ENCODE results near the gene MAPRE3. TPM values are rescaled to one million over a fixed set of nuclear protein-coding genes. Genes with fewer than 3 reads are reported as not detected.

The MAPRE3 gene
- polyA plus RNA-seq, 2 donors: 7.4 to 13.4 TPM

DNA sequence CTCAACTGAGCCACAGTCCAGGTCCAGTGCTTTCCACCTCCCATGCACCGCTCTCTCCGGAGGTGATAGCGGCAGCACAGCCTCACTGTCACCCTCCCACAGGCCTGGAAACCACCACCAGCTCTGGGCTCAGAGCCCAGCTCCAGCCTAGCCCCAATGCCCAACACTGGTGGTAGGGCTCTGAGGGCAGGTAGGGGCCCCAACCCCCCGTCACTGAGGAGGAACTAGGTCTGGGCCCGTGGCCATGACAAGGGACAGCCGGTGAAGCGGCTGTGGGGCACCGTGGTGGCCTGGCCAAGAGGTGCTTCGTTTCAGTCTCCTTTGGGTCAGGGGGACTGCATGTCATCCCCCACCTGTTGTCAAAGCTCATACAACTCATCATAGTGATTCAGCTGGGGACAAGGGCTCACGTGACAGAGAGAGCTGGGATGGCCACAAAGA is 56.8 kb downstream of the MAPRE3 start:
- Histone ChIP-seq H3K4me3 (ENCODE audit: low read depth in 1 of 2, low read length in 2 of 2) (no peak overlapping the region), H3K27me3 (ENCODE audit: control insufficient read depth in 1 of 2, insufficient read depth in 2 of 2, low read length in 2 of 2) (no peaks in the 10 kb centered on the region), H3K27ac (ENCODE audit: low read depth in 2 of 2, low read length in 1 of 2) (no peak overlapping the region), H3K9me3 (ENCODE audit: control insufficient read depth in 2 of 2, insufficient read depth in 1 of 2, low read depth in 1 of 2, low read length in 1 of 2) (no peaks in the 10 kb centered on the region), H3K4me1 (ENCODE audit: control insufficient read depth in 2 of 2, insufficient read depth in 2 of 2, low read length in 1 of 2) (peaks cover 0 to under 1% of the 10 kb centered on the region in 2 donors), H3K36me3 (ENCODE audit: control insufficient read depth in 2 of 2, insufficient read depth in 2 of 2, low read length in 1 of 2) (peaks cover 8 to 18% of the 10 kb centered on the region in 2 donors)
- 88 to 92% methylated on average over 10 of the region's 10 CpGs for WGBS, 2 donors

DNA sequence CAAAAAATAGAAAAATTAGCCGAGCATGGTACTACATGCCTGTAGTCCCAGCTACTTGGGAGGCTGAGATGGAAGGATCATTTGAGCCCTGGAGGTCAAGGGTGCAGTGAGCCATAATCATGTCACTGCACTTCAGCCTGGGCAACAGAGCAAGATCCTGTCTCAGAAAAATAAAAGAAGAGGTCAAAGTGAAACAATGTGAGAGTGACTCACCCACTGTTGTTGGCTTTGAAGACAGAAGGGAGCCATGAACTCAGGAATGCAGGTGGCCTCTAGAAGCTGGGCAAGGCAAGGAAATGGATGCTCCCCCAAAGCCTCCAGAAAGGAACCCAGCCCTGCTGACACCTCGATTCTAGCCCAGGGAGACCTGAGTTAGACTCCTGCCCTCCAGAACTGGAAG is 58.6 kb downstream of the MAPRE3 start:
- Histone ChIP-seq H3K4me3 (ENCODE audit: low read depth in 1 of 2, low read length in 2 of 2) (no peak overlapping the region), H3K9me3 (ENCODE audit: control insufficient read depth in 2 of 2, insufficient read depth in 1 of 2, low read depth in 1 of 2, low read length in 1 of 2) (no peaks in the 10 kb centered on the region), H3K36me3 (ENCODE audit: control insufficient read depth in 2 of 2, insufficient read depth in 2 of 2, low read length in 1 of 2) (peaks cover 5 to 18% of the 10 kb centered on the region in 2 donors), H3K27me3 (ENCODE audit: control insufficient read depth in 1 of 2, insufficient read depth in 2 of 2, low read length in 2 of 2) (no peaks in the 10 kb centered on the region), H3K4me1 (ENCODE audit: control insufficient read depth in 2 of 2, insufficient read depth in 2 of 2, low read length in 1 of 2) (peaks cover 3 to 4% of the 10 kb centered on the region in 2 donors), H3K27ac (ENCODE audit: low read depth in 2 of 2, low read length in 1 of 2) (no peak overlapping the region)
- 90 to 100% methylated on average over 2 of the region's 2 CpGs for WGBS, 2 donors

DNA sequence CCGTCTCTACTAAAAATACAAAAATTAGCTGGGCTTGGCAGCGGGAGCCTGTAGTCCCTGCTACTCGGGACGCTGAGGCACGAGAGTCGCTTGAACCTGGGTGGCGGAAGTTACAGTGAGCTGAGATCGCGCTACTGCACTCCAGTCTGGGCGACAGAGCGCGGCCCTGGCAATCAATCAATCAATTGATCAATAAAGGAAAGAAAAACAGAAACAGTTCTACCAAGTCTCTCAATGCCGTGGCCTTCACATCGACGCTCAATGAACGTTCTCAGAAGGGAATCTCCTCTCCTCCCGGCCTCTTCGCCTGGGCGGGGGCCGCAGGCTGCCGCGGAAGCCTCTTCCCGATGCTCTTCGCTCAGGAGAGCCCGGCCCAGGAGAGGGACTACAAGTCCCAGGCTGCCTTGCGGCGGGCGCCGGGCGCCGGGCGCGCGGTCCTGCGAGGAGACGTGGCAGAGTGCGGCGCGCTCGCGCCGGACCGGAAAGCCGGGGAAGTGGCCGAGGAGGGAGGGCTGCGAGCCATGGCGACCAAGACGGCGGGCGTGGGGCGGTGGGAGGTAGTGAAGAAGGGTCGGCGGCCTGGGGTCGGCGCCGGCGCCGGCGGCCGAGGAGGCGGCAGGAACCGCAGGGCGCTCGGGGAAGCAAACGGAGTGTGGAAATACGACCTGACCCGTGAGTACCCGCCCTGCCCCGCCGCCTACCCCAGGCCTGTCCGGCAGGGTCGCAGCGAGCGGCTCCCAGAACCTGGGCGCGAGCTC is 62.2 kb downstream of the MAPRE3 start, which contains the start of gene TMEM214:
TMEM214 (plus strand) TSS at position 471 of the 758 bp plus-strand sequence; CDS start at position 522, 51 bp downstream.
- peaks cover 12 to 22% of the 10 kb centered on the region in 2 donors for H3K36me3 ChIP-seq (ENCODE audit: control insufficient read depth in 2 of 2, insufficient read depth in 2 of 2, low read length in 1 of 2)
- H3K4me1 ChIP-seq (ENCODE audit: control insufficient read depth in 2 of 2, insufficient read depth in 2 of 2, low read length in 1 of 2): peaks cover 3 to 4% of the 10 kb centered on the region in 2 donors
- H3K27ac ChIP-seq (ENCODE audit: low read depth in 2 of 2, low read length in 1 of 2): peak within 1 kb of the TSS; percentile 69 to 70
- H3K27me3 ChIP-seq (ENCODE audit: control insufficient read depth in 1 of 2, insufficient read depth in 2 of 2, low read length in 2 of 2): no peaks in the 10 kb centered on the region
- no peaks in the 10 kb centered on the region for H3K9me3 ChIP-seq (ENCODE audit: control insufficient read depth in 2 of 2, insufficient read depth in 1 of 2, low read depth in 1 of 2, low read length in 1 of 2)
- H3K4me3 ChIP-seq (ENCODE audit: low read depth in 1 of 2, low read length in 2 of 2): peak within 1 kb of the TSS; percentile 76 to 83
- 0% methylated on average over 72 to 76 of the region's 76 CpGs for WGBS, 2 donors

DNA sequence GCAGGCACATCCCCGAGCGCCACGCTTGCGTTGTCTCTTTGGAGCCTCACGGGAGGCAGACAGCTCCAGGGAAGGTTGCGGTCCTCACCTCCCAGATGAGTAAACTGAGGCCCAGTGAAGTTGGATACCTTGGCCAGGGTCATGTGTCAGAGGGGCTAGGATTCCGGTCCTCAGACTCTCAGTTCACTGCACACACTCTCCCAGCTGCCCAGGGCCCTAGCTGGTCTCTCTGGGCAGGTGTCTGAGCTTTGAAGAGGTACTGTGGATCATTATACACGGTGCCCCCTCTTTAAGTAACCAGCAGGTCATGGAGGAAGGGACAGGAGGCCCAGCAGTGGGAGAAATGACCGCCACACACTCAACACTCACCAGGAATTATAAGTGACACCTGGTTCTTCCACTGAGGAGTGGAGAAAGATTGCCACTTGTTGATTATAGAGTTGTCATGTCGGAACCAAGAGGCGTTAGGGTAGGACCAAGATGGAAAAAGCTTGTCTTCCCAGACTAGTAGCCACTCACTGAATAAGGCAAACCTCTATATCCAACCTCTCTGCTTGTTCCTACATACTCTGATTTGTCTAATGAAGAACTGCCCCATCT is 62.9 kb downstream of the MAPRE3 start:
- Histone ChIP-seq H3K4me1 (ENCODE audit: control insufficient read depth in 2 of 2, insufficient read depth in 2 of 2, low read length in 1 of 2) (peaks cover 3 to 4% of the 10 kb centered on the region in 2 donors), H3K27me3 (ENCODE audit: control insufficient read depth in 1 of 2, insufficient read depth in 2 of 2, low read length in 2 of 2) (no peaks in the 10 kb centered on the region), H3K27ac (ENCODE audit: low read depth in 2 of 2, low read length in 1 of 2) (peak overlapping the region; percentile 69 to 70), H3K4me3 (ENCODE audit: low read depth in 1 of 2, low read length in 2 of 2) (peak overlapping the region; percentile 76 to 83), H3K9me3 (ENCODE audit: control insufficient read depth in 2 of 2, insufficient read depth in 1 of 2, low read depth in 1 of 2, low read length in 1 of 2) (no peaks in the 10 kb centered on the region), H3K36me3 (ENCODE audit: control insufficient read depth in 2 of 2, insufficient read depth in 2 of 2, low read length in 1 of 2) (peaks cover 18 to 29% of the 10 kb centered on the region in 2 donors)
- WGBS, 2 donors: 10 to 12% methylated on average over 11 of the region's 11 CpGs

DNA sequence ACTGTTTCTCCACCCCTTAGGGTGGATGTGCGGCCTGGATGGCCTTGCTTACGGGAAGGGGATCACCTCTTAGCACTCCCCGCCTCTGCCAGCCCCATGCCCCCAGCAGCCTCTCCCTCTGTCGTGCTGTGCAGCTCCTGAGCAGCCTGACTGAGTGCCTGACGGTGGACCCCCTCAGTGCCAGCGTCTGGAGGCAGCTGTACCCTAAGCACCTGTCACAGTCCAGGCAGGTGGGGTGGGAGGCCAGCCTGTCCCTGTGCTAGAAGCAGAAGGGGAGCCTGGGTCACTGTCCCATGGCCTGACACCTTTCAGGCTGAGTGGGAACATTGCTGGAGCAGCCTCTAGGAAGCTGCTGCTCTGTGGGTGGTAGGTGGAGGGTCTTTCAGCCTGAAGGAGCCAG is 67.6 kb downstream of the MAPRE3 start:
- Histone ChIP-seq H3K9me3 (ENCODE audit: control insufficient read depth in 2 of 2, insufficient read depth in 1 of 2, low read depth in 1 of 2, low read length in 1 of 2) (no peaks in the 10 kb centered on the region), H3K4me1 (ENCODE audit: control insufficient read depth in 2 of 2, insufficient read depth in 2 of 2, low read length in 1 of 2) (peaks cover 3 to 4% of the 10 kb centered on the region in 2 donors), H3K36me3 (ENCODE audit: control insufficient read depth in 2 of 2, insufficient read depth in 2 of 2, low read length in 1 of 2) (peaks cover 46 to 57% of the 10 kb centered on the region in 2 donors), H3K27me3 (ENCODE audit: control insufficient read depth in 1 of 2, insufficient read depth in 2 of 2, low read length in 2 of 2) (no peaks in the 10 kb centered on the region), H3K27ac (ENCODE audit: low read depth in 2 of 2, low read length in 1 of 2) (no peak overlapping the region), H3K4me3 (ENCODE audit: low read depth in 1 of 2, low read length in 2 of 2) (no peak overlapping the region)
- 91 to 92% methylated on average over 6 of the region's 6 CpGs for WGBS, 2 donors

DNA sequence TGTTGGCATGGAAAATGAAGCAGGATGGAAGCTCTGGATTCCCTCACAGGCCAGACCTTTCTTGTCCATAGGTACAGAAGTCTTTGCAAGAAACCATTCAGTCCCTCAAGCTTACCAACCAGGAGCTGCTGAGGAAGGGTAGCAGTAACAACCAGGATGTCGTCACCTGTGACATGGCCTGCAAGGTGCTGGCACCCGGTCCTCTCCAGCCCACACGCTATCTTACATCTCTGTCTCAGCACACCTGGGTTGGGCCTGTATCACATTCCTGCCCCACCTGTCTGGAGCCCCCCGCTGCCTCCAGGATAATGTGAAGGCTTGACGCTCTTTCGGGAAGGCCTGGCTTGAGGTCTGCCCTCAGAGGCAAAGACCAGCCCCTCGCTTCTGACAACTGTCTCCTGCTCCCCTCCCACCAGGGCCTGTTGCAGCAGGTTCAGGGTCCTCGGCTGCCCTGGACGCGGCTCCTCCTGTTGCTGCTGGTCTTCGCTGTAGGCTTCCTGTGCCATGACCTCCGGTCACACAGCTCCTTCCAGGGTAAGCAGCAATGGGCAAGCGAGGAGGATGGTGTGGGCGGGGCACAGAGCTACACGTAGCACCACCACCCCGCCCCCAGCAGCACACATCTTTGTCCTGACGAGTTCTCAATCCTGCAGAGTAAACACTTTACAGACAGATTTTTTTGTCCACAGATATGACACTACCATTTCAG is 68.3 kb downstream of the MAPRE3 start:
- WGBS, 2 donors: 84 to 87% methylated on average over 17 of the region's 17 CpGs
- peaks cover 46 to 57% of the 10 kb centered on the region in 2 donors for H3K36me3 ChIP-seq (ENCODE audit: control insufficient read depth in 2 of 2, insufficient read depth in 2 of 2, low read length in 1 of 2)
- no peaks in the 10 kb centered on the region for H3K27me3 ChIP-seq (ENCODE audit: control insufficient read depth in 1 of 2, insufficient read depth in 2 of 2, low read length in 2 of 2)
- peaks cover 3% of the 10 kb centered on the region in 2 donors for H3K4me1 ChIP-seq (ENCODE audit: control insufficient read depth in 2 of 2, insufficient read depth in 2 of 2, low read length in 1 of 2)
- H3K9me3 ChIP-seq (ENCODE audit: control insufficient read depth in 2 of 2, insufficient read depth in 1 of 2, low read depth in 1 of 2, low read length in 1 of 2): no peaks in the 10 kb centered on the region
- no peak overlapping the region for H3K27ac ChIP-seq (ENCODE audit: low read depth in 2 of 2, low read length in 1 of 2)
- no peak overlapping the region for H3K4me3 ChIP-seq (ENCODE audit: low read depth in 1 of 2, low read length in 2 of 2)

DNA sequence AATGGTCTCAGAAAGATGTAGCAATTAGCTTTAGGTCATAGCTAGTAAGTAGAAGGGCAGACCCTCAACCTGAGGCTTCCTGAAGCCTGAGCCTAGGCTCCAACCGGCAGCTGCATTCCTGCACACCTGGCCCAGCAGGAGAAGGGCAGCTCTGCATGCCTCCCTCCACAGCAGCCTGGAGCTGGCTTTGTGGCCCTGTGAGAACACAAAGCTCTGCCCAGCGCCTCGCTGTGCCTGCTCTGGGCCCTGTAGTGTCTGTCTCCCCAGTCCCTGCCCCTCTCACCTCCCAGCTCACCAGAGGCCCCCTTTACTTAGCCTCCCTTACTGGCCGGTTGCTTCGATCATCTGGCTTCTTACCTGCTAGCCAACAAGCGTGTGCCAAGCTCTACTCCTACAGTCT is 69.0 kb downstream of the MAPRE3 start:
- Histone ChIP-seq H3K9me3 (ENCODE audit: control insufficient read depth in 2 of 2, insufficient read depth in 1 of 2, low read depth in 1 of 2, low read length in 1 of 2) (no peaks in the 10 kb centered on the region), H3K4me1 (ENCODE audit: control insufficient read depth in 2 of 2, insufficient read depth in 2 of 2, low read length in 1 of 2) (no peaks in the 10 kb centered on the region), H3K27me3 (ENCODE audit: control insufficient read depth in 1 of 2, insufficient read depth in 2 of 2, low read length in 2 of 2) (no peaks in the 10 kb centered on the region), H3K36me3 (ENCODE audit: control insufficient read depth in 2 of 2, insufficient read depth in 2 of 2, low read length in 1 of 2) (peaks cover 46 to 57% of the 10 kb centered on the region in 2 donors), H3K27ac (ENCODE audit: low read depth in 2 of 2, low read length in 1 of 2) (no peak overlapping the region), H3K4me3 (ENCODE audit: low read depth in 1 of 2, low read length in 2 of 2) (no peak overlapping the region)
- 88 to 93% methylated on average over 6 of the region's 6 CpGs for WGBS, 2 donors

DNA sequence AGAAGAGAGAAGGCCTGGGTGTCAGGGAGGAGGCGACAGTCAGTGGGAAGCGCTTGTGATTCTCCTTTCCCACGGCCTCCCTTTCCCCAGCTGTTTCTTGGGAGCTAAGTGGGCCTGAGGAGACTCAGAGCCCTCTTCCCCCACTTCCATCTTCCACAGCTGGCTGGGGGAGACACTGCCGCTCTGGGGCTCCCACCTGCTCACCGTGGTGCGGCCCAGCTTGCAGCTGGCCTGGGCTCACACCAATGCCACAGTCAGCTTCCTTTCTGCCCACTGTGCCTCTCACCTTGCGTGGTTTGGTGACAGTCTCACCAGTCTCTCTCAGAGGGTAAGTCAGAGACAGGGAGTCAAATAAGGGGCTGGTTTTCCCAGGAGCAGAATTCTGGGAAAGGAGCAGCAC is 69.4 kb downstream of the MAPRE3 start:
- Histone ChIP-seq H3K27me3 (ENCODE audit: control insufficient read depth in 1 of 2, insufficient read depth in 2 of 2, low read length in 2 of 2) (no peaks in the 10 kb centered on the region), H3K36me3 (ENCODE audit: control insufficient read depth in 2 of 2, insufficient read depth in 2 of 2, low read length in 1 of 2) (peaks cover 46 to 57% of the 10 kb centered on the region in 2 donors), H3K4me1 (ENCODE audit: control insufficient read depth in 2 of 2, insufficient read depth in 2 of 2, low read length in 1 of 2) (no peaks in the 10 kb centered on the region), H3K9me3 (ENCODE audit: control insufficient read depth in 2 of 2, insufficient read depth in 1 of 2, low read depth in 1 of 2, low read length in 1 of 2) (no peaks in the 10 kb centered on the region), H3K4me3 (ENCODE audit: low read depth in 1 of 2, low read length in 2 of 2) (no peak overlapping the region), H3K27ac (ENCODE audit: low read depth in 2 of 2, low read length in 1 of 2) (no peak overlapping the region)
- WGBS, 2 donors: 95 to 98% methylated on average over 7 of the region's 7 CpGs

DNA sequence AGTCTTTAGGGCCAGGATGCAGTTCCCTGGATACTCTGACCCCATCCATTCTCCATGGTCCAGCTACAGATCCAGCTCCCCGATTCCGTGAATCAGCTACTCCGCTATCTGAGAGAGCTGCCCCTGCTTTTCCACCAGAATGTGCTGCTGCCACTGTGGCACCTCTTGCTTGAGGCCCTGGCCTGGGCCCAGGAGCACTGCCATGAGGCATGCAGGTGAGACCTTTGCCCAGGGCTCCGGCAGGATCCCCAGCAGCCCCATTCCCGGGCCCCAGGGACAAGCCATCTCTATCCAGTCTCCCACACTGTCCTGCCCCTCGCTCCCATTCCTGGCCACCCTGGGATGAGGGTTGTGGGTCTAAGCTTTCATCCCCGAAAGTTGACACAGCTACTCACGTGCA is 69.8 kb downstream of the MAPRE3 start:
- Histone ChIP-seq H3K4me3 (ENCODE audit: low read depth in 1 of 2, low read length in 2 of 2) (no peak overlapping the region), H3K36me3 (ENCODE audit: control insufficient read depth in 2 of 2, insufficient read depth in 2 of 2, low read length in 1 of 2) (peaks cover 45 to 56% of the 10 kb centered on the region in 2 donors), H3K27me3 (ENCODE audit: control insufficient read depth in 1 of 2, insufficient read depth in 2 of 2, low read length in 2 of 2) (no peaks in the 10 kb centered on the region), H3K9me3 (ENCODE audit: control insufficient read depth in 2 of 2, insufficient read depth in 1 of 2, low read depth in 1 of 2, low read length in 1 of 2) (no peaks in the 10 kb centered on the region), H3K27ac (ENCODE audit: low read depth in 2 of 2, low read length in 1 of 2) (no peak overlapping the region), H3K4me1 (ENCODE audit: control insufficient read depth in 2 of 2, insufficient read depth in 2 of 2, low read length in 1 of 2) (no peaks in the 10 kb centered on the region)
- WGBS, 2 donors: 88 to 92% methylated on average over 8 of the region's 8 CpGs

Measured in esophagus (tissue), 2 donors.